NCI-H146 treated with DMSO at 0.1 percent for 48 hours (cell line): ENCODE measurements around the gene ANXA6.
A peak's percentile ranks its signal among the peaks of the same experiment; 100 is the strongest.

ENCODE experiments used
- DNase-seq: peaks from one replicate; lab custom pipeline; 2025; ENCODE audit not compliant: unreplicated experiment; lab: John Stamatoyannopoulos, UW

Gene ANXA6

GRCh38 chr5:151130922-151131891 is 26.4 kb downstream of the ANXA6 start:
- no peak for DNase-seq

- DNase-seq: no peak
These were observed 27.2 kb downstream of the ANXA6 start for GRCh38 chr5:151130235-151130921.

- DNase-seq: no peak
These were observed 28.8 kb downstream of the ANXA6 start for GRCh38 chr5:151128817-151129216.

- no peak for DNase-seq
These were observed 29.7 kb downstream of the ANXA6 start for GRCh38 chr5:151127926-151128325.

GRCh38 chr5:151126199-151126645 is 31.4 kb downstream of the ANXA6 start:
- DNase-seq: peak; percentile 8

GRCh38 chr5:151125421-151125820 is 32.2 kb downstream of the ANXA6 start:
- no peak for DNase-seq

- DNase-seq: peak; percentile 4
These were observed 33.5 kb downstream of the ANXA6 start for GRCh38 chr5:151123897-151124751.

- DNase-seq: no peak
These were observed 34.8 kb downstream of the ANXA6 start for GRCh38 chr5:151122828-151123227.

GRCh38 chr5:151121665-151122064 is 35.9 kb downstream of the ANXA6 start:
- DNase-seq: no peak

- DNase-seq: no peak
These were observed 36.5 kb downstream of the ANXA6 start for GRCh38 chr5:151121095-151121494.

- DNase-seq: no peak
These were observed 38.5 kb downstream of the ANXA6 start for GRCh38 chr5:151118913-151119575.

- peak; percentile 11 for DNase-seq
These were observed 42.2 kb downstream of the ANXA6 start for GRCh38 chr5:151115272-151115905.

GRCh38 chr5:151113651-151114050 is 43.9 kb downstream of the ANXA6 start:
- no peak for DNase-seq

- no peak for DNase-seq
These were observed 46.6 kb downstream of the ANXA6 start for GRCh38 chr5:151110992-151111391.

- DNase-seq: no peak
These were observed 47.4 kb downstream of the ANXA6 start for GRCh38 chr5:151110122-151110681.

- DNase-seq: no peak
These were observed 49.0 kb downstream of the ANXA6 start for GRCh38 chr5:151108566-151108965.

- DNase-seq: no peak
These were observed 49.6 kb downstream of the ANXA6 start for GRCh38 chr5:151107738-151108520.

GRCh38 chr5:151107084-151107483 is 50.5 kb downstream of the ANXA6 start:
- DNase-seq: no peak

- no peak for DNase-seq
These were observed 51.1 kb downstream of the ANXA6 start for GRCh38 chr5:151106509-151106908.
